Fibroblast of peridontal ligament (primary cell): ENCODE results near the gene ARSI.

Experiments
- DNase-seq: peaks from one replicate; pipeline ENCODE4 v3.0.0-alpha.2; 2010; ENCODE audit errors: extremely low read depth

Gene ARSI

GRCh38 chr5:150307617-150308426 lies 5.1 kb upstream of the ARSI start:
- DNase-seq, result no peak

GRCh38 chr5:150306775-150307174 lies 4.1 kb upstream of the ARSI start:
- no peak for DNase-seq

DNA sequence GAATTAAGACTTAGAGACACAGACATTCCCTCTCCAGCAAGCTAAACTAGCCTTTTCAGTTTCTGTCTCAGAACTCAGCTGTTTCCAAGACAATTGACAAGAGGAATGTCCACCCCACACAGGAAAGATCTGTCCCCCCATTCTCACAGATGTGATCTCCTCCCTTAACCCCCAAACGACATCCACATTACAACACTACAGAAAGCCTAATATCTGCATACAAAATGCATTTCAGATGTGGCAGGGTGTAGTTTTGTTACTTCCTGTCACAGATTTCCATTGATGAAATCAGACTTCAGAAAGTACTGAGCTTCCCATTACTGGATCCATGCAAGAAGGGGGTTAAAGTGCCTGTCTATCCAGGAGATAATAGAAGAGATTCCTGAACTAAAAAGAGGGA lies 2.9 kb upstream of the ARSI start:
- DNase-seq, result no peak

DNA sequence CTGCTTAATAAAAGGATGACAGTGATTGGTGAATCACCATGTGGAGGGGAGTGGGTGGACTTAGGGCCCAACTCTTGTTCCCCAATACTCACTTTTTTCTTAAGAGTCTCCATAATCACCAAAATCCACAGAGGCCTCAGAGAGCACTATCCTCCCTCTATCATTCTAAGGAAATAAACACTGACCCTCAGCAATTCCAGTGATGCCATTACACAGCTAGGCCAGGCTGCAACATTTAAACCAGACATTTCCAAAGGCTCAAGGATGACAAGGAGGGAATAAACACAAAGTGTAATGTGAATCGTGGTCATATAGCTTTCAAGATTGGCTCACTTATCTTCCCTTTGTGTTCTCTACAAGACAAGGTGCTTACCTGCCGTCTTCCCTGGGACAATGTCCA lies 2.4 kb upstream of the ARSI start:
- DNase-seq, result no peak

- DNase-seq, result no peak
Measured at GRCh38 chr5:150304481-150305081, 1.9 kb upstream of the ARSI start.

DNA sequence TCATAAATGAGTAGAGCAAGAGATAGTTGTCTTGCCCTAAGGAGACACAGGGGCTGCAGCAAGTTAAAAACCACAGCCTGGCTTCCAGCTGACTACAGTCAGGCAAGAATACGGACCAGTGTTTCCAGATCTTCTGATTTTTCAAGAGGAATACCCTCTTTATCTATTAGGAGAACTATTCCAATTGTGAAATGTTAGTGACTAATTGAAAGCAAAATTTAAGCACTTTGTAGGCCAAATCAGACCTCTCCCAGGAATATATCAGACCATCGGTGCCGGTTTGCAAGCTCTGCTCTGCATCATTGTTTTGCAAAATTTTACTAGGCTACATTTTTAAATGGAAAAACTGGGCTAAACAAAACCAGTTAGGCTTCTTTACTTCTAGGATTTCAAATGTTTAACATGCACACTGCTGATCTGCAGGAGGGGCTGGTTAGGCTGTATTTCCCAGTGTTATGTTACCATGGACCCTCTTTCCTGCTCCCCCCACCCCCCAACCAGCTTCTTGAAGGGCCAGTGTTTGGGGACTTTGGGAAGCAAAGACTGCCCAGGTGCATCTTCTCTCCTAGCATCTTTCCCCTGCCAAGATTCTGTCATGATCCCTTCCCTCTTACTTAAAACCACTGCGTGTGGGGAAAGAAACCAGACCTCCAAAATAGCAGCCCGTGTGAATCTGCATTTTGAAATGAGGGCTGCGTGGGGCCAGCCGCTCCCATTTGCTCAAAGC lies 1.1 kb upstream of the ARSI start:
- no peak for DNase-seq

- DNase-seq, result peak; percentile 84
Measured at GRCh38 chr5:150303070-150303615, 438 bp upstream of the ARSI start.

DNA sequence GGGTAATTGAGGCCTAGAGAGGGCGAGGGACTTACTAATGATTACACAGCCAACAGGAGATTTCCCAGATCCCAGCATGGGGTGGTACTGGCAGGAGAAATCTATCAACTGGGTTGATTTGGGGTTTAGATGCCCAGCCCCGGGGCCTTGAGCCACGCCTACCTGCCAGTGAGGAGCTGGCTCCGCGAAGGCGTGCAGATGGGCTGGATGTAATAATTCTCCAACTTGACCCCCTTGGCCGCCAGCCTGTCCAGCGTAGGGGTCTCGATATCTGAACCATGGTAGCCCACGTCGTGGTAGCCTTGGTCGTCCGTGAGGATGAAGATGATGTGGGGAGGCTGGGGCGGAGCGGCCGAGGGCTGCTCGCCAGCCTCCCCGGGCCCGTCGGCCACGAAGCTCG lies 804 bp downstream of the ARSI start:
- no peak for DNase-seq

DNA sequence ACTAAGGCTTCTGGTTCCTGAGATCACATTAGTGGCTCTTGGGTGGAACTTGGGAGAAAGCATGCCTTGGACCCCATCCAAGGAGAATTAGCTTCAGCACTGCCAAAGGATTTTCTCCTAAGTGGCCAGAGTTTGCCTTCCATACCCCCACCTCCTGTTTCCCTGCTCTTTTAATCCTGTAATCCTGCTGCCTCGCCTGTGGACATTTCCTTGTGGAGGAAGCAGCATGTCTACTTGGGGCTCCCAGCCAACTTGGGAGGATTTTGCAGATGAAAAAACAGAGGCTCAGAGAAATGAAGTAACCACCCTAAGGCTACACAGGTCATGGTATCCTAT lies 1.6 kb downstream of the ARSI start:
- peak; percentile 68 for DNase-seq

DNA sequence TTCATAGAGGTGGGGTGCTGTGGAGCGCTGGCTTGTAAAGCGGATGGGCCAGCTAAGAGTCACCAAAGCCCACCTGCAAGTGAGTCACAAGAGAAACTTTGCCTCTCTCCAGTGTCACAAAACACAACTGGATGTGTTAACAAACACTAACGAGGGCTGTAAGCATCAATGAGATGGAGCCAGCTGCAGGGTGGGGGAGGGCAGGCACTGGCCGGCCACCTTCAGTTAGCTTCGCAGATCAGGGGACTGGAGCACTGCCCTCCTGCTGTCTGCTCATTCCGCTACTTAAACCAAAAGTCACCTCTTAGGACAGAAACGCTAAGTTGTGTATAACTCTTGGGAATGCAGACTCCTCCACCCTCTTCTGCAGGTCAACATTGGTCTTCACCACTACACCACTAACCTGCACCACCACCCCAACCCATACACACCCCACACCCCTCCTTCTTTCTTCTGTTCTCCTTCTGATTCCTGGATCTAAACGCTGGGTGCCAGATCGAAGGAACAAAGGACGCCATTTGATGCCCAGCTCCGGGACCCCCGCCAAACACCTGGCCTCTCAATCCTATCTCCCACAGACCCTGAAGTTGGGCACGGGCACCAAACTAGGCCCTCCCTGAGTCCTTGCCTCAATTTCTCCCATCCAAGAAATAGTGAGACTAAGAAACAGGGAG lies 2.1 kb downstream of the ARSI start:
- no peak for DNase-seq

DNA sequence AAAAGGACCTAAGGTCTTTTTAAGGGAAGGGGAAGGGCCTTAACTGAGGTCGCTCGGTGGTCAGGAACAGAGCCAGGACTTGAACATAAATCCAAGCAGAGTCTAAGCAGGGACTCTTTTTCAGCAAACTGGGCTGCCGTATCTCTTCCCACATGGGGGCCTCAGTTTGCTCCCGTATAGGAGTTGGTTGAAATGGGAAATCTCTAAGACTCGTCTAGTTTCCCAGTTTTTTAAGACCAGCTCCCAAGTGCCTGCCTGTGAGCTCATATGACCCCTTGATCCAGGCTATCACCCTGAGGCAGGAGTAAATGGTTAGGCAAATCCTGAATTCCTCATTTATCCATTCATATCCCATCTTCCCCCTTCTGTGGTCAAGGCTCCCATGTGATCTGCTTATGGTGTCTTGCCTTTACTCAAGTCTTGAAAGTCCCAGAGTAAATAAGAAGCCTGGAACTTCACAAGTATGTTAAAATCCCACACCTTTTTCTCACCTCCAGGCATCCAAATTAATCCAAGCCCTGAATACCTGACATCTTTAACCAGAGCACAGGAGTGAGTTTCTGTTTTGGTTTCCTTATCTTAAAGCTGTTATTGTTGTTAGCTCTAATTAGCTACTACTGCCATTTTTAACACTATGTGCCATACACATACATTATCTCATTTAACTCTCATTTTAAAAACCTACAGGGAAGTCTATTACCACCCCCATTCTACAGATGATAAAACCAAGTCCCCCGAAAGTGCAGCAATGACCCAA lies 3.0 kb downstream of the ARSI start:
- DNase-seq, result no peak

DNA sequence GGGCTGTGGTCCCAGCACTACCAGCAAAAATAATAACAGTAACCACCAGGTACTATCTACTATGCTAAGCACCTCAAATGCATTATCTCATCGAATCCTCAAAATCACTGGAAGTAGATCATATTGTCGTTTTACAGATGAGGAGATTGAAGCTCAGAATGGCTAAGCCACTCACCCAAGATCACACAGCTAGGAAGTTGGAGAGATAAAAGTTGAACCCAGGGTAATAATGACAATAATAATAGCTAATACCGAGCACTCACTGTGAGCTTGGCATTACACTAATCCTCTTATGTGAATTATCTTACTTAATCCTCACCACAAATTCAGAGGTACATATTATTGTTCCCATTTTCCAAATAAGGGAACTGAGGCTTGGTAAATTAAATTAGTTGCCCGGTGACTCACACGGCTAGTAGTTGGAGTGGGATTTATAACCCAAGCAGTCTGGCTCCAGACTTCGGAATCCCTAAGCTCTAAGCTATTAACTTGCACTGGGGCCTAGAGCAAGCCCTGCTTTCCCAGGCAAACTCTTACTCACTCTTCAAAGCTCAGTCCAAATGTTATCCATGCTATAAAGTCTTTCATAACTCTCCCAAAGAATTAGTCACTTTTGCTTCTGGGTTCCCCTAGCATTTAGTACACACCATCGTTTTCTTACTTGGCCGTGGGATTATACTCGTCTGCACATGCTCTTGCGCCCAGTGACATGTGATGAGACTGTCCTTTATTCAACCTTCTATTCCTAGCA lies 3.8 kb downstream of the ARSI start:
- peak; percentile 98 for DNase-seq

DNA sequence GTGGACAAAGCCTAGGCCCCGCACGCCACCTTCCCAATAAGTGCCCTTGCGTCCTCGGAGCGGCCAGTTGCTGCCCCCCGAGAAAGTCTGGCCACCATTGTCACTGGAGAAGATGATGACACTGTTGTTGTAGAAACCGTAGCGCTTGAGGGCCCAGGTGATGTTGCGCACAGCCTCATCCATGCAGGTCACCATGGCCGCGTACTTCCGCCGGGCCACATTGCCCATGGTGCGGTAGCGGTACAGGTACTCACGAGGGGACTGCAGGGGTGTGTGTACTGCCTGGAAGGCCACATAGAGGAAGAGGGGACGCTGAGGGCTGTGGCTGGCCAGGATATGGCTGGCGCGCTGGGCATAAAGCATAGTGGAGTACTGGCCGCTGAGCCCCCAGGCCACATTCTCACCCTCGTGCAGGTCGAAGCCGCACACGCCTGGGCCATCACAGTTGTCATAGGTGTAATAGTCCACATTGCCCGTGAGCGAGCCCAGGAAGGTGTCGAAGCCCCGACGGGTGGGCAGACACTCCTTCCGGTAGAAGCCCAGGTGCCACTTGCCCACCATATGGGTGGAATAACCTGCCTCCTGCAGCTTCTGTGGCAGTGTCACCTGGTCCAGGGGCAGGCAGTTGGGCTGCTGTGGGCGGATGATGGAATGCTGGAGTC lies 4.6 kb downstream of the ARSI start:
- DNase-seq, result no peak

- DNase-seq, result no peak
Measured at GRCh38 chr5:150297236-150297890, 5.3 kb downstream of the ARSI start.

DNA sequence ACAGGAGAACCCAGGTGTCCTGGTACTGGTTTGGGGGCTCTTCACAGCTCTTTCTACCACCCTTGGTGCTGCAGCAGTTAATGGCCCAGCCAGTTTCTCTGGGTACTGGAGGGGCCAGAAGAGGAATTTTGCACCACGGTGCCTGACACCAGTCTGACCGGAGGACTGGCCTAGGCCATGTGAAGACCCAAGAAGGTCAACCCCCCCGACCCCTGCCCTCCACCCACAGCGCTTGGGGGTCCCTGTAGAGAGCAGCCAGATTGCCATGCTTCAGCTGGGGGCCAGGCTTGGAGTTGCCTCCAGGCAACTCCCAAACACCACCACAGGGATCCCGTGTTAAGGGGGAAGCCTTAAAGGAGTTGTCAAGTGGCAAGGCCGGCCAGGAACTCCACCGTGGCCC lies 6.2 kb downstream of the ARSI start:
- DNase-seq, result no peak

DNA sequence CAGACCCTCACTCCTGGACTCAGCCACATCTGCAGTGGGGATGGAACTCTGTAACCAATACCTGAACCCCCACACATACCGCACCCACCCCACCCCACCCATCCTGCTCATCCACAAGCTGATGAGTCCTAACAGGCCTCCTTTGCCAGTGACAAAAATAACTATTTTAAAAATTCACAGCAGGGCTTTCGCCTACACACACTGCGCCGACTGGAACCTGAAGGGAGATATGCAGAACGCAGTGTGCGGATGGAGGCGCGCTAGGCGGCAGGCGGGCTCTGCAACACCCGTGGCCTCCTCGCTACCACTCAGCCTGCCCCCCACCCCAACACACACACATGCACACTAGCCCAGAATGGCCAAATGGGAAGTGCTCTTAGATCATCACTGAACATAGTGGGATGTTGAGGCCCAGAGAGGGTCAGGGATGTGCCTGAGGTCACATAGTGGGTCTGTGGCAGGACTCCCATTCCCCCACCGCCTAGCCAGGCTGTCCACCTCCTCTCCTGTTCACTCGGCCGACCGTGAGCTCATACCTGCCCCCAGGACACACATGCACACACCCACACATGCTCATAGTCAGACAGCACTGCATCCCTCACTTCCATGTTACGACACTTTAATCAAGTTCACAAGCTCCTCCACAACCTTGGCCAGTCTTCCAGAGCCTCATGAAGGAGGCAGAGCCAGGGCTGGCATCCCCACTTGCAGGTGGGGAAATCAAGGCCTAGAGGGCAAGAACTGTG lies 6.8 kb downstream of the ARSI start:
- DNase-seq, result no peak

- DNase-seq, result peak; percentile 54
Measured at GRCh38 chr5:150295172-150295634, 7.5 kb downstream of the ARSI start.

DNA sequence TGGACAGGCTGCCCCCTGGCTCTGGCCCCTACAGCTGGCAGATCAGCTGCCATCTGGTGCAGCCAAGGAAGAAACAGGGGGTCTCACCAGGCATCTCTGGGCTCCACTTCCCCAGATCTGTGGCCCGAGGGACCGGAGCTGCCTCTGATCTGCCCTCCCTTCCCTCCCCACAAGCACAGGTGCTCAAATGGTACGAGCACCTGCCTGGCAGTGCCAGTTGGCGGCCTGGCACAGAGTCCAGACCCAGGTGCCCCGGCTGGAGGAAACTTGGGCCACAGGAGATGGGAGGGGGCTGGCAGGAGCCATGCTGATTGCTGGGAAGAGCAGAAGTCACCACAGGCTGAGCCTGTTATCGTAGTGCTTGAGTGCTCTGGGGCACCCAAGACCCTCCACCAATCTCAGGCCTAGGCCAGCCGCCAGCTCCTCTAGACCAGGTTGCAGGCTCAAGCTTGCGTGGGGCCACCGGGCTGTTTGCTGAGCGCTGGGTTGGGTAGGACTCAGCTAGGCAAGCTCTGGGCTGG lies 8.1 kb downstream of the ARSI start:
- DNase-seq, result no peak
